GM12864 (cell line): Measurements from ENCODE around the gene LMF2.

ENCODE experiments used
- DNase-seq: peaks from one replicate; pipeline ENCODE4 v3.0.0-alpha.2; 2011; ENCODE audit warnings: low read depth
- H3K4me3 ChIP-seq: 2 replicates; pipeline ENCODE4 v1.5.1; 2011; ENCODE audit warnings: mild to moderate bottlenecking, low read depth, low read length, control low read depth
- TF ChIP-seq, protein P1 (sequence below): IDR thresholded peaks from 2 replicates; pipeline ENCODE4 v1.5.1; 2011; ENCODE audit warnings: low read depth, mild to moderate bottlenecking, moderate library complexity, low read length, control low read depth, inconsistent platforms; ENCODE audit errors: missing control alignments

LMF2 gene

GRCh38 chr22:50474710-50475651, 32.5 kb downstream of the LMF2 start, which contains the start of gene SBF1:
Gene SBF1, minus strand, starts transcription at chr22:50475035. Its CDS starts 195 bp downstream, at chr22:50474840.
- DNase-seq = peak; percentile 53
- TF ChIP-seq, protein P1, sequence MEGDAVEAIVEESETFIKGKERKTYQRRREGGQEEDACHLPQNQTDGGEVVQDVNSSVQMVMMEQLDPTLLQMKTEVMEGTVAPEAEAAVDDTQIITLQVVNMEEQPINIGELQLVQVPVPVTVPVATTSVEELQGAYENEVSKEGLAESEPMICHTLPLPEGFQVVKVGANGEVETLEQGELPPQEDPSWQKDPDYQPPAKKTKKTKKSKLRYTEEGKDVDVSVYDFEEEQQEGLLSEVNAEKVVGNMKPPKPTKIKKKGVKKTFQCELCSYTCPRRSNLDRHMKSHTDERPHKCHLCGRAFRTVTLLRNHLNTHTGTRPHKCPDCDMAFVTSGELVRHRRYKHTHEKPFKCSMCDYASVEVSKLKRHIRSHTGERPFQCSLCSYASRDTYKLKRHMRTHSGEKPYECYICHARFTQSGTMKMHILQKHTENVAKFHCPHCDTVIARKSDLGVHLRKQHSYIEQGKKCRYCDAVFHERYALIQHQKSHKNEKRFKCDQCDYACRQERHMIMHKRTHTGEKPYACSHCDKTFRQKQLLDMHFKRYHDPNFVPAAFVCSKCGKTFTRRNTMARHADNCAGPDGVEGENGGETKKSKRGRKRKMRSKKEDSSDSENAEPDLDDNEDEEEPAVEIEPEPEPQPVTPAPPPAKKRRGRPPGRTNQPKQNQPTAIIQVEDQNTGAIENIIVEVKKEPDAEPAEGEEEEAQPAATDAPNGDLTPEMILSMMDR = no peak
- peak within 1 kb of the TSS; percentile 59 for H3K4me3 ChIP-seq

DNA sequence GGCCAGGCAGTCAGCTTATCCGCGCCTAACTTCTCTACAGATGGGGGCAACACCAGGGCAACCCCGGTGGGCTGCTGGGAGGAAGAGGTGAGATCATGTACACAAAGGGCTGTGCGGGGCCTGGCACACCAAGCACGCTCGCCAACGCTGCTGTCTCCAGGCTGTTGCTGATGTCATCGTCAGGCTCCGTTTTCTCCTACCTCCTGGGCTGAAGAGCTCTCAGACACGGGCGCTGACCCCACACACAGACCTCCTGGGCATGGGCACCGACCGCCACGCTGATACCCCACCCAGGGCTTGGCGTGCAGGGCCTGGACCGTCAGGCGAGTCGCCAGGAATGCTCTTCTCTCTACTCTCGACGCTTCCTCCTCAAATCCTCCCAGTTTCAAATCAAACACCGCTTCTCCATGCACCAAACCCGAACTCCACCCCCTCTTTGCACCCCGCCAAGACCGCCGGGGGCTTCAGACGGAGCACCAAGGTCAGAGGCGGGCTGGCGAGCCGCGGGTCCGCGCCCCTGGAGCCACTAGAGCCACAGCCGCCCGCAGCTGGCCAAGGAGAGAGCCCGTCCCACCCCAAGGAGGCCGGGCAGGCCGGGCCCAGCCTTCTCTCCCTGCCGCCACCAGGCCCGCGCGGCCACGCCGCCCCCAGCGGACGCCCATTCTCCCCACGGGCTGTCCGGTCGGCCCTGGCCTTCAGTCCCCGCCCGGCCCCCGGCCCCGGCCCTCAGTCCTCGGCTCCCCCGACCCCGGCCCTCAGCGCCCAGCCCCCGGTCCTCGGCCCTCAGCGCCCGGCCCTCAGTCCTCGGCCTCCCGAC, 33.4 kb downstream of the LMF2 start:
- TF ChIP-seq, protein P1 = no peak
- H3K4me3 ChIP-seq = peak overlapping the region; percentile 59
- no peak for DNase-seq

- H3K4me3 ChIP-seq = no peak overlapping the region
- TF ChIP-seq, protein P1 = peak; percentile 71
- no peak for DNase-seq
These were observed 34.4 kb downstream of the LMF2 start for GRCh38 chr22:50473088-50473487.

GRCh38 chr22:50471962-50472361, 35.5 kb downstream of the LMF2 start:
- DNase-seq = no peak
- TF ChIP-seq, protein P1 = no peak
- H3K4me3 ChIP-seq = no peak overlapping the region

GRCh38 chr22:50471197-50471847, 36.2 kb downstream of the LMF2 start:
- H3K4me3 ChIP-seq = no peak overlapping the region
- TF ChIP-seq, protein P1 = no peak
- DNase-seq = no peak

- peak overlapping the region; percentile 19 for H3K4me3 ChIP-seq
- TF ChIP-seq, protein P1 = no peak
- DNase-seq = no peak
These were observed 37.0 kb downstream of the LMF2 start for GRCh38 chr22:50470491-50470890.
